H9 (cell line): ENCODE results near the gene CFAP77. TPM values are rescaled to one million over a fixed set of nuclear protein-coding genes. Genes with fewer than 3 reads are reported as not detected.

Experiments
- DNase-seq: peaks from one replicate; pipeline ENCODE4 v3.0.0-alpha.2; 2017
- H2AFZ ChIP-seq: one replicate; pipeline ENCODE4 v1.6.1; 2013; ENCODE audit warnings: mild to moderate bottlenecking, low read length, control low read depth, moderate library complexity
- H2AK5ac ChIP-seq: 2 replicates; pipeline ENCODE4 v1.6.1; 2013; ENCODE audit warnings: low read length, control low read depth, mixed read lengths; ENCODE audit not compliant: insufficient read length
- H2BK120ac ChIP-seq: one replicate; pipeline ENCODE4 v1.6.1; 2013; ENCODE audit warnings: low read depth, mild to moderate bottlenecking, low read length, control low read depth, inconsistent platforms; ENCODE audit not compliant: poor library complexity, severe bottlenecking
- H2BK12ac ChIP-seq: 2 replicates; pipeline ENCODE4 v1.6.1; 2013; ENCODE audit warnings: low read length, control low read depth, mixed read lengths, low read depth; ENCODE audit not compliant: insufficient read length
- H2BK15ac ChIP-seq: 2 replicates; pipeline ENCODE4 v1.6.1; 2013; ENCODE audit warnings: low read depth, low read length, control low read depth
- H2BK20ac ChIP-seq: one replicate; pipeline ENCODE4 v1.6.1; 2013; ENCODE audit warnings: low read depth, mild to moderate bottlenecking, low read length, control low read depth, inconsistent platforms; ENCODE audit not compliant: poor library complexity, severe bottlenecking
- H2BK5ac ChIP-seq: 2 replicates; pipeline ENCODE4 v1.6.1; 2013; ENCODE audit warnings: low read length, control low read depth, mixed read lengths; ENCODE audit not compliant: insufficient read length
- H3K14ac ChIP-seq: 2 replicates; pipeline ENCODE4 v1.6.1; 2013; ENCODE audit warnings: low read length, control low read depth; ENCODE audit not compliant: insufficient read depth
- H3K18ac ChIP-seq: 2 replicates; pipeline ENCODE4 v1.6.1; 2013; ENCODE audit warnings: low read depth, mild to moderate bottlenecking, mixed read lengths, low read length, control low read depth; ENCODE audit not compliant: insufficient read length
- H3K23ac ChIP-seq: 2 replicates; pipeline ENCODE4 v1.6.1; 2013; ENCODE audit warnings: low read length, control low read depth, mixed read lengths, low read depth; ENCODE audit not compliant: insufficient read length
- H3K23me2 ChIP-seq: 2 replicates; pipeline ENCODE4 v1.6.1; 2013; ENCODE audit warnings: low read depth, mild to moderate bottlenecking, mixed read lengths, low read length, control low read depth; ENCODE audit not compliant: insufficient read length, poor library complexity, severe bottlenecking
- H3K27ac ChIP-seq: 2 replicates; pipeline ENCODE4 v1.5.1; 2013; ENCODE audit warnings: low read length, control low read depth, mixed read lengths, low read depth; ENCODE audit not compliant: insufficient read length
- H3K27me3 ChIP-seq: 2 replicates; pipeline ENCODE4 v1.6.1; 2013; ENCODE audit warnings: low read length, control low read depth, inconsistent platforms; ENCODE audit not compliant: insufficient read depth
- H3K4ac ChIP-seq: 2 replicates; pipeline ENCODE4 v1.6.1; 2013; ENCODE audit warnings: low read depth, mild to moderate bottlenecking, control low read depth, inconsistent platforms, low read length, moderate library complexity
- H3K4me1 ChIP-seq: 2 replicates; pipeline ENCODE4 v1.6.1; 2013; ENCODE audit warnings: low read length, control low read depth, inconsistent platforms; ENCODE audit not compliant: insufficient read depth
- H3K4me2 ChIP-seq: 2 replicates; pipeline ENCODE4 v1.6.1; 2013; ENCODE audit warnings: low read length, control low read depth, mixed read lengths; ENCODE audit not compliant: insufficient read length, insufficient read depth
- H3K56ac ChIP-seq: 2 replicates; pipeline ENCODE4 v1.6.1; 2013; ENCODE audit warnings: low read depth, mild to moderate bottlenecking, mixed read lengths, low read length, control low read depth; ENCODE audit not compliant: insufficient read length
- H3K79me1 ChIP-seq: 2 replicates; pipeline ENCODE4 v1.6.1; 2013; ENCODE audit warnings: low read depth, mild to moderate bottlenecking, moderate library complexity, low read length, control low read depth, inconsistent platforms; ENCODE audit not compliant: insufficient read depth, poor library complexity, severe bottlenecking
- H3K79me2 ChIP-seq: 2 replicates; pipeline ENCODE4 v1.6.1; 2013; ENCODE audit warnings: low read length, control low read depth, inconsistent platforms; ENCODE audit not compliant: insufficient read depth
- H3K9ac ChIP-seq: 2 replicates; pipeline ENCODE4 v1.6.1; 2013; ENCODE audit warnings: low read length, control low read depth, mixed read lengths; ENCODE audit not compliant: insufficient read length; ENCODE audit errors: extremely low read depth
- H3K9me3 ChIP-seq: one replicate; pipeline ENCODE4 v1.6.1; 2013; ENCODE audit warnings: low read depth, low read length, inconsistent platforms; ENCODE audit not compliant: control insufficient read depth
- H3T11ph ChIP-seq: one replicate; pipeline ENCODE4 v1.6.1; 2013; ENCODE audit warnings: mild to moderate bottlenecking, low read length, control low read depth, inconsistent platforms
- H4K20me1 ChIP-seq: one replicate; pipeline ENCODE4 v1.6.1; 2013; ENCODE audit not compliant: control insufficient read depth, insufficient read length, insufficient read depth
- H4K5ac ChIP-seq: 2 replicates; pipeline ENCODE4 v1.6.1; 2013; ENCODE audit warnings: low read depth, mild to moderate bottlenecking, mixed read lengths, low read length, control low read depth; ENCODE audit not compliant: insufficient read length
- H4K8ac ChIP-seq: replicated peaks from 2 replicates; pipeline ENCODE4 v1.6.1; 2013; ENCODE audit warnings: low read length, control low read depth, mixed read lengths, low read depth; ENCODE audit not compliant: insufficient read length
- H4K91ac ChIP-seq: 2 replicates; pipeline ENCODE4 v1.6.1; 2013; ENCODE audit warnings: low read depth, mild to moderate bottlenecking, moderate library complexity, mixed read lengths, low read length, control low read depth; ENCODE audit not compliant: insufficient read length
- H3K27ac Mint-ChIP-seq, 3 experiments: 2 replicates in 2 of 3; 3 replicates in 1 of 3; pipeline ENCODE4 v1.8.0; 2020 to 2021; ENCODE audit warnings: mixed read lengths in 3 of 3, mild to moderate bottlenecking in 1 of 3, moderate library complexity in 1 of 3
- H3K27me3 Mint-ChIP-seq: 2 replicates; pipeline ENCODE4 v1.8.0; 2021; ENCODE audit warnings: low read depth, mild to moderate bottlenecking, moderate library complexity, mixed read lengths
- H3K36me3 Mint-ChIP-seq, 3 experiments: 2 replicates in 2 of 3; 3 replicates in 1 of 3; pipeline ENCODE4 v1.8.0; 2020 to 2021; ENCODE audit warnings: low read depth in 3 of 3, mixed read lengths in 3 of 3; ENCODE audit not compliant: insufficient read depth in 1 of 3
- H3K4me1 Mint-ChIP-seq, 2 experiments: 2 replicates each; pipeline ENCODE4 v1.8.0; 2020; ENCODE audit warnings: mixed read lengths in 2 of 2
- H3K4me3 Mint-ChIP-seq, 2 experiments: 2 replicates in 1 of 2; 3 replicates in 1 of 2; pipeline ENCODE4 v1.8.0; 2020 to 2021; ENCODE audit warnings: mild to moderate bottlenecking in 2 of 2, mixed read lengths in 2 of 2, moderate library complexity in 1 of 2
- H3K9me3 Mint-ChIP-seq, 2 experiments: 2 replicates in 1 of 2; 3 replicates in 1 of 2; pipeline ENCODE4 v1.8.0; 2020; ENCODE audit warnings: mild to moderate bottlenecking in 2 of 2, mixed read lengths in 2 of 2, moderate library complexity in 1 of 2
- WGBS: extraction: QIAGEN DNeasy Blood & Tissue Kit; methylation state at CpG from one replicate; pipeline ENCODE4 v1.1.7; 2013; ENCODE audit warnings: missing lambda C conversion rate, low lambda C conversion rate, mixed read lengths; ENCODE audit not compliant: insufficient read length; ENCODE audit errors: extremely low coverage; 5-methylcytosine and 5-hydroxymethylcytosine counted together
- total RNA-seq: library from RNA; stranded (reverse); gene quantifications from 2 replicates; pipeline ENCODE4 v1.2.1, GENCODE V29; 2021
- TF ChIP-seq, protein P1 (sequence below): fragments of 200-600 bp; sonication (generic); conservative IDR thresholded peaks from 3 replicates; pipeline ENCODE4 v1.8.0; 2021; ENCODE audit warnings: antibody characterized with exemption, mild to moderate bottlenecking

CFAP77 gene
- total RNA-seq, 1 experiment from 2014 or later = 0.72 TPM

- no peak overlapping the region for H3K27ac Mint-ChIP-seq
Measured at GRCh38 chr9:132560616-132561202, 150.7 kb downstream of the CFAP77 start.

More at GRCh38 chr9:132560616-132561202, 150.7 kb downstream of the CFAP77 start:
- no peaks in the 10 kb centered on the region for H3K27me3 ChIP-seq
- no peaks in the 10 kb centered on the region for H3K9me3 ChIP-seq
- H3K4ac ChIP-seq = no peak overlapping the region
- Mint-ChIP-seq H3K4me1 (peaks cover 10 to 35% of the 10 kb centered on the region in 2 experiments), H3K9me3 (peaks cover 9 to 10% of the 10 kb centered on the region in 2 experiments), H3K27me3 (peaks cover 16% of the 10 kb centered on the region), H3K36me3 (peaks cover 0 to 8% (median 3%) of the 10 kb centered on the region in 3 experiments; a peak in 5 of 7 replicates), H3K4me3 (no peak overlapping the region)
- no peak overlapping the region for H3K56ac ChIP-seq
- no CpG with 5 or more reads among the region's 14 CpGs for WGBS
- TF ChIP-seq, protein P1, sequence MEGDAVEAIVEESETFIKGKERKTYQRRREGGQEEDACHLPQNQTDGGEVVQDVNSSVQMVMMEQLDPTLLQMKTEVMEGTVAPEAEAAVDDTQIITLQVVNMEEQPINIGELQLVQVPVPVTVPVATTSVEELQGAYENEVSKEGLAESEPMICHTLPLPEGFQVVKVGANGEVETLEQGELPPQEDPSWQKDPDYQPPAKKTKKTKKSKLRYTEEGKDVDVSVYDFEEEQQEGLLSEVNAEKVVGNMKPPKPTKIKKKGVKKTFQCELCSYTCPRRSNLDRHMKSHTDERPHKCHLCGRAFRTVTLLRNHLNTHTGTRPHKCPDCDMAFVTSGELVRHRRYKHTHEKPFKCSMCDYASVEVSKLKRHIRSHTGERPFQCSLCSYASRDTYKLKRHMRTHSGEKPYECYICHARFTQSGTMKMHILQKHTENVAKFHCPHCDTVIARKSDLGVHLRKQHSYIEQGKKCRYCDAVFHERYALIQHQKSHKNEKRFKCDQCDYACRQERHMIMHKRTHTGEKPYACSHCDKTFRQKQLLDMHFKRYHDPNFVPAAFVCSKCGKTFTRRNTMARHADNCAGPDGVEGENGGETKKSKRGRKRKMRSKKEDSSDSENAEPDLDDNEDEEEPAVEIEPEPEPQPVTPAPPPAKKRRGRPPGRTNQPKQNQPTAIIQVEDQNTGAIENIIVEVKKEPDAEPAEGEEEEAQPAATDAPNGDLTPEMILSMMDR = no peak
- H2AK5ac ChIP-seq = no peak overlapping the region
- no peaks in the 10 kb centered on the region; the same call in 1 of the 2 replicates for H3K4me1 ChIP-seq
- H3K4me2 ChIP-seq = no peak overlapping the region
- no peak overlapping the region for H3K23ac ChIP-seq
- H3K79me1 ChIP-seq = no peaks in the 10 kb centered on the region
- no peak overlapping the region for H2BK15ac ChIP-seq
- H2BK120ac ChIP-seq = no peak overlapping the region
- H3K79me2 ChIP-seq = no peaks in the 10 kb centered on the region
- no peak overlapping the region for H4K5ac ChIP-seq
- no peak overlapping the region for H3T11ph ChIP-seq
- no peak overlapping the region for H2BK12ac ChIP-seq
- no peak overlapping the region for H3K18ac ChIP-seq
- no peak overlapping the region for H3K14ac ChIP-seq
- no peak overlapping the region for H2BK5ac ChIP-seq
- H4K20me1 ChIP-seq = no peaks in the 10 kb centered on the region
- DNase-seq = no peak
- no peak overlapping the region for H4K8ac ChIP-seq
- H3K9ac ChIP-seq = no peak overlapping the region
- H2AFZ ChIP-seq = no peak overlapping the region
- no peak overlapping the region for H4K91ac ChIP-seq
- H2BK20ac ChIP-seq = no peak overlapping the region
- H3K27ac ChIP-seq = no peak overlapping the region
- no peaks in the 10 kb centered on the region for H3K23me2 ChIP-seq
